Fibroblast of villous mesenchyme (primary cell): Measurements from ENCODE around the gene MS4A6E. TPM values are rescaled to one million over a fixed set of nuclear protein-coding genes. Genes with fewer than 3 reads are reported as not detected.

Experiments
- DNase-seq: peaks from one replicate; pipeline ENCODE4 v3.0.0-alpha.2; 2010; ENCODE audit warnings: low read depth
- H3K4me3 ChIP-seq: 2 replicates; pipeline ENCODE4 v1.5.1; 2011; ENCODE audit warnings: low read depth, mild to moderate bottlenecking, low read length
- total RNA-seq: library from RNA; depleted of rRNA; stranded (reverse); fragments of >200 nt; gene quantifications from 2 replicates; pipeline ENCODE4 v1.2.3, GENCODE V29; 2012
- TF ChIP-seq, protein P1 (sequence below): IDR thresholded peaks from 2 replicates; pipeline ENCODE4 v1.5.1; 2012; ENCODE audit warnings: low read depth, mild to moderate bottlenecking, low read length; ENCODE audit not compliant: insufficient read depth

MS4A6E gene
- total RNA-seq, 1 donor, result not detected

DNA sequence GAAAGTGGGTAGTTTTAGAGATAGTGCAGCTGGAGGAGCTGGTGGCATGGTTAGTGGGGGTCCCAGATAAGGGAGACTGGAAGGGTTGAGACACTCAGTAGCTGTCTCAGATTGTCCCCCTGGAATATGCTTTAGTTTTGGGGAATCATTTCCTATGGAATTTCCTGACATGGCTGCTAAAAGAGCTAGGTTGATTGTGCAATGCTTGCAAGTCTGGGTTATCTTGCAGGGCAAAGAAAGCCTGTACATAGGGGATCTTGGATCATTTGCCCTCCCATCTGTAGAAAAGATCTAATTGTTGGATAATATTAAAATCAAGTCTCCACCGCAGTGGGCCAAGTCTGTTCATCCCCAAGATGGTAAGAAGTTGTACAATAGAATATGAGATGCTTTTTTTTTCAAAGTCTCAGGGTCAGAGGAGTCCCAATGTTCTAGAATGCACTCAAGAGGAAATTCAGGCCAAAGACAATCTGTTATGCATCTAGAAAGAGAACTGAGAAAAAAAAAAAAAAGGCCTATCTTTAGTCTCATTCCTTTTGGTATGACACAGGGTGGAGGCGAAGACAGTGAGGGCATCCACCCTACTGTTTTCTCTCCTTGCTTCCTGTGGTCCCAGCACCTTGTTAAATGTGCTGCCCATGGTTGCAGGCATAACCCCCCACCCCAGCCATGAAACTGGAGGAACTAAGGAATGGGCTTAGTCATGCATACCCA, 20.2 kb downstream of the MS4A6E start:
- TF ChIP-seq, protein P1, sequence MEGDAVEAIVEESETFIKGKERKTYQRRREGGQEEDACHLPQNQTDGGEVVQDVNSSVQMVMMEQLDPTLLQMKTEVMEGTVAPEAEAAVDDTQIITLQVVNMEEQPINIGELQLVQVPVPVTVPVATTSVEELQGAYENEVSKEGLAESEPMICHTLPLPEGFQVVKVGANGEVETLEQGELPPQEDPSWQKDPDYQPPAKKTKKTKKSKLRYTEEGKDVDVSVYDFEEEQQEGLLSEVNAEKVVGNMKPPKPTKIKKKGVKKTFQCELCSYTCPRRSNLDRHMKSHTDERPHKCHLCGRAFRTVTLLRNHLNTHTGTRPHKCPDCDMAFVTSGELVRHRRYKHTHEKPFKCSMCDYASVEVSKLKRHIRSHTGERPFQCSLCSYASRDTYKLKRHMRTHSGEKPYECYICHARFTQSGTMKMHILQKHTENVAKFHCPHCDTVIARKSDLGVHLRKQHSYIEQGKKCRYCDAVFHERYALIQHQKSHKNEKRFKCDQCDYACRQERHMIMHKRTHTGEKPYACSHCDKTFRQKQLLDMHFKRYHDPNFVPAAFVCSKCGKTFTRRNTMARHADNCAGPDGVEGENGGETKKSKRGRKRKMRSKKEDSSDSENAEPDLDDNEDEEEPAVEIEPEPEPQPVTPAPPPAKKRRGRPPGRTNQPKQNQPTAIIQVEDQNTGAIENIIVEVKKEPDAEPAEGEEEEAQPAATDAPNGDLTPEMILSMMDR, result no peak
- no peak overlapping the region for H3K4me3 ChIP-seq
- no peak for DNase-seq

DNA sequence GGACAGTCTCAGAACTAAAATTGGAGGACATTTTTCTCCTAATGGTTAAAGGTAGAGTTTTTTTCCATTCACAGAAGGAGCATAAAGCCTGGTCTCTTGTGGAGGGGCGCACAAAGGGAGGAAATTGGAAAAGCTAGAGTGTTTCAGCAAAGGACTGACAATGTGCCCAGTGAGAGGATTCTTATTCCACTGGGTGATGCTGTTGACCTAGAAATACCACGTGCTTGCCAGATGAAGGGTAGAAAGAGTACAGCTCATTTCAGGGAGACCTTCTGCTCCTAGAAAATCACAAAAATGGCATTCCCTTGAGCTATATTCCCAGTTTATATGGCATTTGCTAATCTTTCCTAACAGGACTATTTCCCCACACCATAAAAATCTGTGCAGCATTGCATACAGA, 21.1 kb downstream of the MS4A6E start:
- TF ChIP-seq, protein P1, result no peak
- DNase-seq, result no peak
- no peak overlapping the region for H3K4me3 ChIP-seq

DNA sequence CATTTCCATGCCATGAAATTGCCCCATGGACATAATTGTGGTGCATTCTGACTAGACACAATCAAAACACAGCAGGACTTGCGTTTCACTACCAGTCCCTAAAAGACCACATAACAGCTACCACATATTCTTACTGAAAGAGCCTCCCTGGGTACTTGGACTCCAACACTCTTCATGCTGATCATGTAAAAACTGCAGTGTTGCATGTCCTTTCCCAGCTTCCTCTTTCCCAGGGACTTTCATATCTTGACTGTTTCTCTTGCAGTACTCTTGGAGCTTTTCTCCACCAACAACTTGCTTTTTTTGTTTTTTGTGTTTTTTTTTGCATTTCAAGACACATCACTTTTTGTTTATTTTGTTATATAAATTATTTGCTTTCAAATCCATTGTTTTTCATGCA, 22.9 kb downstream of the MS4A6E start:
- DNase-seq, result no peak
- H3K4me3 ChIP-seq, result no peak overlapping the region
- TF ChIP-seq, protein P1, result no peak

DNA sequence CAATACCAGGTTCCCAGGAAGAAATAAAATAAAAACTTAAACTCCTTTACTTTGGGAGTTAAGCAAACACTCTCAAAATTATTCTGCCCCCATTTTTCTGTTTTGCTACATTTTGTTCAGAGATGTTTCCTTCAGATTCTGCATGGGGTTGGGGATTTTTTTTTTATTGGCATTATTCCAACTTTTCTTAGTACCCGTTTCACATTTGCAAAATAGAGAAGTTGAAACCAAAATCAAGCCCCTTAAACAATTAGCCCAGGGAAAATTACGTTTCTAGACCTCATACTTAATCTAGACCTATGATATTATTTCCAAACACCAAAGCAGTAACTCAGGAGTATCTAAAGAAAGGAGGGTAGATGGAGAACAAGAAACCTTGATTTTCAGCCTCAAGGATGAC, 30.7 kb downstream of the MS4A6E start:
- no peak for DNase-seq
- no peak overlapping the region for H3K4me3 ChIP-seq
- TF ChIP-seq, protein P1, result no peak

DNA sequence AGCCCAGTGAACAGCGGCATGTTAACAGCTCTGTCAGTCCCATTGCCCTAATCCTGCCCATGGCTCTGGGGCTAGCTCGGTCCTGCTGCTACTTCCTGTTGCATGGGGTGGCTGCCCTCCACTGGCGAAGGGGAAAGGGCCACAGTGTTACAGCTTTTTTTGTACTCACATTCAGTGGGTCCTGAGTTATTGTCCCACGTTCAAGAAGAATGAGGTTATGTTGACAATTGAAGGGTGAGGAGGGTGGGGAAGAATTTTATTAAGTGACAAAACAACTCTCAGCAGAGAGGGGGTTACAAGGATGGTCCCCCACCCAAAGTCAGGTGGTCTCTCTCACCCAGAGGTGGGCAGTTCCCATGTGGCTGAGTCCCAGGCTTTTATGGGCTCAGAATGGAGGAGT, 33.6 kb downstream of the MS4A6E start:
- TF ChIP-seq, protein P1, result no peak
- no peak for DNase-seq
- no peak overlapping the region for H3K4me3 ChIP-seq

DNA sequence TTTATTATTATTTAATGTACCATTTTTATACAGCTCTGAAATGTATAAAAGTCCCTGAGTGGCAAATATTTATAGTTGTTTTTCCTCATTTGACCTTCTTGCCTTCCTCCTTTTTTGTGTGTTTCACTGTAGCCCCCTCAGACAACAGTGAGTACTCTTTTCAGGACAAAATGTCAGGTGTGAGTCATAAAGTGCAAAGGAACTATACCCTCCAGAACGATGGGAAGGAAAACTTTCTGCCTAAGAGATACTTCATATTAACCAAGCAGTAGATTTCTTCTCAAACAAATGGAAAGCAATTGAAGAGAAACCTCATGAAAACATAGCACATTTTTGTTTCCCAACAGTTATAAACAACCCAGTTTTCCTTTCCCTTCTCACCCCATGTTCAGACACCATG, 35.2 kb downstream of the MS4A6E start:
- no peak for DNase-seq
- TF ChIP-seq, protein P1, result no peak
- no peak overlapping the region for H3K4me3 ChIP-seq
